Spleen (tissue), 11 donors: ENCODE results near the gene CNTN5. TPM values are rescaled to one million over a fixed set of nuclear protein-coding genes. Genes with fewer than 3 reads are reported as not detected.

Experiments
- DNase-seq: peaks from one replicate; pipeline ENCODE4 v3.0.0-alpha.2; 2020
- H3K27ac ChIP-seq, 8 donors: fragments of 200-600 bp; sonication (generic) in 7 of 8; 1 replicate in 4 of 8; 2 replicates in 4 of 8; pipeline versions ENCODE4 v1.5.0 to v1.8.0; 2016 to 2021; ENCODE audit warnings: inconsistent platforms in 4 of 8, mild to moderate bottlenecking in 4 of 8, moderate library complexity in 1 of 8
- H3K27me3 ChIP-seq, 7 donors: fragments of 200-600 bp; sonication (generic) in 6 of 7; replicated peaks in 1 of 7; 1 replicate in 4 of 7; 2 replicates in 3 of 7; pipeline versions ENCODE4 v1.5.0 to v1.8.0; 2016 to 2021; ENCODE audit warnings: inconsistent platforms in 3 of 7, mild to moderate bottlenecking in 1 of 7
- H3K36me3 ChIP-seq, 6 donors: fragments of 200-600 bp; sonication (generic) in 5 of 6; 1 replicate in 4 of 6; 2 replicates in 2 of 6; pipeline versions ENCODE4 v1.5.0 to v1.8.0; 2016 to 2021; ENCODE audit warnings: inconsistent platforms in 2 of 6
- H3K4me1 ChIP-seq, 6 donors: fragments of 200-600 bp; sonication (generic) in 5 of 6; 1 replicate in 3 of 6; 2 replicates in 3 of 6; pipeline versions ENCODE4 v1.5.0 to v1.8.0; 2016 to 2021; ENCODE audit warnings: inconsistent platforms in 3 of 6
- H3K4me3 ChIP-seq, 8 donors: fragments of 200-600 bp; sonication (generic) in 7 of 8; 1 replicate in 4 of 8; 2 replicates in 4 of 8; pipeline versions ENCODE4 v1.5.0 to v1.8.0; 2016 to 2021; ENCODE audit warnings: inconsistent platforms in 4 of 8, mild to moderate bottlenecking in 4 of 8, moderate library complexity in 2 of 8
- H3K9me3 ChIP-seq, 8 donors: fragments of 200-600 bp; sonication (generic) in 7 of 8; 1 replicate in 4 of 8; 2 replicates in 4 of 8; pipeline versions ENCODE4 v1.5.0 to v1.8.0; 2016 to 2021; ENCODE audit warnings: inconsistent platforms in 4 of 8
- POLR2A ChIP-seq, 3 donors: fragments of 450-650 bp; IDR thresholded peaks; one replicate each; pipeline ENCODE4 v1.5.1; 2017; ENCODE audit warnings: antibody characterized with exemption in 3 of 3, mild to moderate bottlenecking in 1 of 3
- POLR2AphosphoS5 ChIP-seq, 3 donors: sonication (generic); formaldehyde crosslinking; IDR thresholded peaks; one replicate each; pipeline ENCODE4 v1.5.1; 2017; ENCODE audit warnings: antibody characterized with exemption in 3 of 3
- WGBS, 5 donors: extraction: QIAGEN DNeasy Blood & Tissue Kit in 3 of 5; methylation state at CpG; one replicate each; pipeline versions ENCODE4 v1.1.5 to v1.1.7; 2013 to 2018; 5-methylcytosine and 5-hydroxymethylcytosine counted together
- intact Hi-C: fragments of 100-400 bp; cut with DNase I; formaldehyde crosslinking; loops from one replicate; pipeline ENCODE4 v1.15.0; 2023; ENCODE audit warnings: low total_unique reads
- polyA plus RNA-seq, 3 donors: library from polyadenylated mRNA; stranded (reverse); fragments of 200-250 nt; gene quantifications; one replicate each; pipeline ENCODE4 v1.2.1, GENCODE V29; 2013
- total RNA-seq, 7 donors: library from RNA; depleted of rRNA in 3 of 7; stranded (reverse); fragments of >200 nt in 3 of 7; fragmentation: NEBNext Ultra II Directional in 4 of 7; extraction: Animal tissue kit (Norgen Biotek cat#: 25700) in 4 of 7; gene quantifications; one replicate each; pipeline versions ENCODE4 v1.1.0 to v1.2.1, GENCODE V29; 2016 to 2021
- TF ChIP-seq, protein P1 (sequence below), 11 experiments: fragments of 200-600 bp in 7 of 11; fragments of 450-650 bp in 4 of 11; sonication (generic) in 4 of 11; IDR thresholded peaks in 8 of 11; conservative IDR thresholded peaks in 3 of 11; 1 replicate in 7 of 11; 2 replicates in 4 of 11; pipeline versions ENCODE4 v1.4.0 to v1.8.0; 2016 to 2021; ENCODE audit warnings: antibody characterized with exemption in 11 of 11, inconsistent platforms in 4 of 11, mild to moderate bottlenecking in 1 of 11
- donor health status: healthy with polysubstance abuse.
- donor health status: DM: no; HTN: no; CAD: no; lungs with moderate emphysema.
- donor health status: DM: no; HTN: no; CAD: no.
- donor health status: Bipolar disorder and iron deficiency.
- donor health status: healthy.
- donor health status: DM: no; HTN: no; CAD: no.
- donor health status: DM: yes; HTN: yes; CAD: no.

The CNTN5 gene
- total and polyA plus RNA-seq, 10 donors = 0.02 TPM; not detected in 8

GRCh38 chr11:99446400-99446799 is 425.7 kb downstream of the CNTN5 start:
- no peaks in the 10 kb centered on the region for H3K27me3 ChIP-seq
- DNase-seq = no peak

GRCh38 chr11:99449345-99449744 is 428.6 kb downstream of the CNTN5 start:
- no peak overlapping the region for H3K27ac ChIP-seq
- H3K9me3 ChIP-seq = peaks cover 0 to 3% (median 0%) of the 10 kb centered on the region in 8 donors
- no peak for DNase-seq
- H3K4me3 ChIP-seq = no peak overlapping the region
- H3K27me3 ChIP-seq = no peaks in the 10 kb centered on the region
- no peaks in the 10 kb centered on the region for H3K4me1 ChIP-seq
- intact Hi-C loops = no loop called here
- TF ChIP-seq POLR2A (IDR thresholded peaks at IDR 0.05) (no peak), POLR2AphosphoS5 (IDR thresholded peaks at IDR 0.05) (no peak)
- no peaks in the 10 kb centered on the region for H3K36me3 ChIP-seq

More at GRCh38 chr11:99446400-99446799, 425.7 kb downstream of the CNTN5 start:
- 74 to 94% (median 83%) methylated on average over 1 of the region's 1 CpG for WGBS, 5 donors
- Histone ChIP-seq H3K36me3 (no peaks in the 10 kb centered on the region), H3K4me3 (no peak overlapping the region), H3K9me3 (peaks cover 0 to 3% (median 0%) of the 10 kb centered on the region in 8 donors), H3K27ac (no peak overlapping the region), H3K4me1 (no peaks in the 10 kb centered on the region)
- TF ChIP-seq, protein P1, sequence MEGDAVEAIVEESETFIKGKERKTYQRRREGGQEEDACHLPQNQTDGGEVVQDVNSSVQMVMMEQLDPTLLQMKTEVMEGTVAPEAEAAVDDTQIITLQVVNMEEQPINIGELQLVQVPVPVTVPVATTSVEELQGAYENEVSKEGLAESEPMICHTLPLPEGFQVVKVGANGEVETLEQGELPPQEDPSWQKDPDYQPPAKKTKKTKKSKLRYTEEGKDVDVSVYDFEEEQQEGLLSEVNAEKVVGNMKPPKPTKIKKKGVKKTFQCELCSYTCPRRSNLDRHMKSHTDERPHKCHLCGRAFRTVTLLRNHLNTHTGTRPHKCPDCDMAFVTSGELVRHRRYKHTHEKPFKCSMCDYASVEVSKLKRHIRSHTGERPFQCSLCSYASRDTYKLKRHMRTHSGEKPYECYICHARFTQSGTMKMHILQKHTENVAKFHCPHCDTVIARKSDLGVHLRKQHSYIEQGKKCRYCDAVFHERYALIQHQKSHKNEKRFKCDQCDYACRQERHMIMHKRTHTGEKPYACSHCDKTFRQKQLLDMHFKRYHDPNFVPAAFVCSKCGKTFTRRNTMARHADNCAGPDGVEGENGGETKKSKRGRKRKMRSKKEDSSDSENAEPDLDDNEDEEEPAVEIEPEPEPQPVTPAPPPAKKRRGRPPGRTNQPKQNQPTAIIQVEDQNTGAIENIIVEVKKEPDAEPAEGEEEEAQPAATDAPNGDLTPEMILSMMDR (IDR thresholded peaks at IDR 0.05 in 8 of 11, conservative IDR thresholded peaks at IDR 0.05 in 3 of 11) = no peak
- TF ChIP-seq POLR2A (IDR thresholded peaks at IDR 0.05) = no peak
- no peak for TF ChIP-seq POLR2AphosphoS5 (IDR thresholded peaks at IDR 0.05)
- intact Hi-C loops = no loop called here

DNA sequence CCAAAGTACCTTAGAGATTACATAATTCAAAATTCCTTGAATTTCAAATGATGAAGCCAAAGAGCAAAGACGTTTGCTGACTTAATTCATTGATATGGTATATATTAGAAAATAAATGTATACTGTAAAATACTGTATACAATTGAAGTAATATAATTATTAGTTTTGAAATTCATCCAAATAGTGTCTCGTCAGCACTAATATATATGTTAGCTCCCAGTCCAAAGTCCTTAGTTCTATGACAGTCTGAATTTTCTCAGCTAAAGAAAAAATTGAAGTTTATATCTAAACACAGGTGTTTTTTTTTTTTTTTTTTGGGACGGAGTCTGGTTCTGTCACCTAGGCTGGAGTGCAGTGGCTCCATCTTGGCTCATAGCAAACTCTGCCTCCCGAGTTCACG is 431.3 kb downstream of the CNTN5 start:
- H3K9me3 ChIP-seq = peaks cover 0 to 3% (median 0%) of the 10 kb centered on the region in 8 donors
- H3K27ac ChIP-seq = no peak overlapping the region
- no peak for DNase-seq
- TF ChIP-seq, protein P1 (IDR thresholded peaks at IDR 0.05 in 8 of 11, conservative IDR thresholded peaks at IDR 0.05 in 3 of 11) = no peak
- TF ChIP-seq POLR2AphosphoS5 (IDR thresholded peaks at IDR 0.05) = no peak
- TF ChIP-seq POLR2A (IDR thresholded peaks at IDR 0.05) = no peak
- 71 to 86% (median 80%) methylated on average over 5 of the region's 5 CpGs for WGBS, 5 donors
- no peak overlapping the region for H3K4me3 ChIP-seq
- no peaks in the 10 kb centered on the region for H3K36me3 ChIP-seq
- no peaks in the 10 kb centered on the region for H3K27me3 ChIP-seq
- no peaks in the 10 kb centered on the region for H3K4me1 ChIP-seq
- intact Hi-C loops = no loop called here

DNA sequence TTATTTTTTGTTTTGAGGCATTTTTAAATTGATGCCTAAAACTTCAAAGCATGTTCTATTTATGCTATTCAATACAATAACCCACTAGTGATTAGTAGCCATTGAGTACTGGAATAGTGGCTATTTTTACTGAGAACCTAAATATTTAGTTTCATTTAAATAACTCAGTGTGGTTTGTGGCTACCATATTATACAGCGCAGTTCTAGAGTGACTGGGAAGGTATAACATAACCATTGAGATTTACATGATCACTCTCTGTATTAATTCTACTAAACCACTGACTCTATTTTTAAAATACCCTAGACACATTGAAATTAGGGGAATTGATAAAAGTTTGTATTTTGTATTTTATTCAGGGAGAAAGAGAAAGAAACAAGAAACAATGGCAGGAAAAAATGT is 441.2 kb downstream of the CNTN5 start:
- H3K4me1 ChIP-seq = no peaks in the 10 kb centered on the region
- intact Hi-C loops = no loop called here
- no peak overlapping the region for H3K4me3 ChIP-seq
- H3K27ac ChIP-seq = no peak overlapping the region
- TF ChIP-seq POLR2A (IDR thresholded peaks at IDR 0.05) (no peak), POLR2AphosphoS5 (IDR thresholded peaks at IDR 0.05) (no peak)
- TF ChIP-seq, protein P1 (IDR thresholded peaks at IDR 0.05 in 8 of 11, conservative IDR thresholded peaks at IDR 0.05 in 3 of 11) = no peak
- H3K36me3 ChIP-seq = no peaks in the 10 kb centered on the region
- WGBS, 5 donors = 88 to 97% (median 92%) methylated on average over 1 of the region's 1 CpG
- no peak for DNase-seq
- H3K27me3 ChIP-seq = no peaks in the 10 kb centered on the region
- peaks cover 0 to 6% (median 0%) of the 10 kb centered on the region in 8 donors for H3K9me3 ChIP-seq

DNA sequence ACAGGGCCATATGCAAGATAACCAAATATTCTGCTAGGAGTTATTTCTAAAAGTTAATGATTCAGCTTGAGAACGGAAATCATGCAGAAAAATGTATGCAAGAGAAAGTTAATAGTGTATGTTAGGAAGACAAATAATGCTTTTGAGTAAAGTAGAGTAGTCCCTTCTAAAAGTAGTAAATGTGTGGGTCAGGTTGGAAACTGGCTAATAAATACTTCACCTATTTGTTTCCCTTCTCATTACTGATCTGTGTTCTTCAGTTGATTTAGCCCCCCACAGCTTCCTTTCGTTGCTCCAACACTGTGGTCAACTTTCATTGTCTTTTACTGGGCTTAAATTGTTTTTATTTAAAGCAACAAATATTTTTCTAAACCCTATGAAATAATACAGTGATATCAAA is 444.2 kb downstream of the CNTN5 start:
- H3K27me3 ChIP-seq = no peaks in the 10 kb centered on the region
- no peak overlapping the region for H3K4me3 ChIP-seq
- no peak for DNase-seq
- H3K4me1 ChIP-seq = no peaks in the 10 kb centered on the region
- TF ChIP-seq, protein P1 (IDR thresholded peaks at IDR 0.05 in 8 of 11, conservative IDR thresholded peaks at IDR 0.05 in 3 of 11) = no peak
- TF ChIP-seq POLR2A (IDR thresholded peaks at IDR 0.05) (no peak), POLR2AphosphoS5 (IDR thresholded peaks at IDR 0.05) (no peak)
- no peak overlapping the region for H3K27ac ChIP-seq
- WGBS, 5 donors = 63 to 74% (median 64%) methylated on average over 2 of the region's 2 CpGs
- no peaks in the 10 kb centered on the region for H3K36me3 ChIP-seq
- intact Hi-C loops = no loop called here
- H3K9me3 ChIP-seq = peaks cover 0 to 6% (median 0%) of the 10 kb centered on the region in 8 donors
